OCI-LY1 (cell line): ENCODE results near the gene ENPP7.

Experiments used
- CTCF ChIP-seq: fragments of 200-600 bp; sonication (generic), shearing (Covaris generic); IDR thresholded peaks from 2 replicates; pipeline ENCODE4 v1.5.1; 2017; ENCODE audit warnings: mild to moderate bottlenecking, antibody characterized with exemption, low read length, moderate library complexity, mixed read lengths
- EZH2 ChIP-seq: fragments of 200-600 bp; sonication (generic), shearing (Covaris generic); IDR thresholded peaks from 2 replicates; pipeline ENCODE4 v1.8.0; 2017; ENCODE audit warnings: borderline replicate concordance, mixed run types, mild to moderate bottlenecking, antibody characterized with exemption, low read length, moderate library complexity, mixed read lengths

GRCh38 chr17:79704691-79705090, 26.1 kb upstream of the ENPP7 start:
- TF ChIP-seq CTCF, result no peak
- no peak for TF ChIP-seq EZH2
